Measurements from ENCODE around the gene FAM210A.
"Not testable (repeated sequence)": the region's sequence is repeated elsewhere in the genome, so short reads cannot be mapped to it uniquely, and the experiment has no call there.

Gene FAM210A

GRCh38 chr18:13688191-13689136, 37.9 kb downstream of the FAM210A start:
- TF ChIP-seq CTCF (IDR thresholded peaks at IDR 0.05; ENCODE audit: control insufficient read depth, extremely low read depth, insufficient read depth) = no peak
- no peak for DNase-seq (ENCODE audit: low read depth)
- H3K4me3 ChIP-seq (ENCODE audit: low read depth, low read length) = no peak overlapping the region

- DNase-seq (ENCODE audit: low read depth) = no peak
- no peak for TF ChIP-seq CTCF (IDR thresholded peaks at IDR 0.05; ENCODE audit: control insufficient read depth, extremely low read depth, insufficient read depth)
- H3K4me3 ChIP-seq (ENCODE audit: low read depth, low read length) = no peak overlapping the region
Measured at GRCh38 chr18:13684546-13684945, 41.8 kb downstream of the FAM210A start.

GRCh38 chr18:13681701-13682100, 44.7 kb downstream of the FAM210A start:
- no peak for DNase-seq (ENCODE audit: low read depth)
- TF ChIP-seq CTCF (IDR thresholded peaks at IDR 0.05; ENCODE audit: control insufficient read depth, extremely low read depth, insufficient read depth) = no peak
- no peak overlapping the region for H3K4me3 ChIP-seq (ENCODE audit: low read depth, low read length)

GRCh38 chr18:13680612-13681011, 45.7 kb downstream of the FAM210A start:
- DNase-seq (ENCODE audit: low read depth) = no peak
- TF ChIP-seq CTCF (IDR thresholded peaks at IDR 0.05; ENCODE audit: control insufficient read depth, extremely low read depth, insufficient read depth) = peak; percentile 33
- H3K4me3 ChIP-seq (ENCODE audit: low read depth, low read length) = no peak overlapping the region

- not testable (repeated sequence) for DNase-seq (ENCODE audit: low read depth); H3K4me3 ChIP-seq (ENCODE audit: low read depth, low read length)
Measured at GRCh38 chr18:13677350-13677749, 49.0 kb downstream of the FAM210A start.

GRCh38 chr18:13676471-13676870, 49.9 kb downstream of the FAM210A start:
- DNase-seq (ENCODE audit: low read depth) = no peak
- no peak for TF ChIP-seq CTCF (IDR thresholded peaks at IDR 0.05; ENCODE audit: control insufficient read depth, extremely low read depth, insufficient read depth)
- no peak overlapping the region for H3K4me3 ChIP-seq (ENCODE audit: low read depth, low read length)

- no peak for DNase-seq (ENCODE audit: low read depth)
- TF ChIP-seq CTCF (IDR thresholded peaks at IDR 0.05; ENCODE audit: control insufficient read depth, extremely low read depth, insufficient read depth) = no peak
- no peak overlapping the region for H3K4me3 ChIP-seq (ENCODE audit: low read depth, low read length)
Measured at GRCh38 chr18:13672657-13673056, 53.7 kb downstream of the FAM210A start.
